ENCODE measurements around the gene LDLRAD4.

LDLRAD4 gene

GRCh38 chr18:13570856-13571495 is 352.4 kb downstream of the LDLRAD4 start:
- no peak for TF ChIP-seq CTCF (conservative IDR thresholded peaks at IDR 0.05; ENCODE audit: low read depth, low read length)
- no peak overlapping the region for H3K4me3 ChIP-seq (ENCODE audit: low read length)
- DNase-seq (ENCODE audit: low read depth): no peak

DNA sequence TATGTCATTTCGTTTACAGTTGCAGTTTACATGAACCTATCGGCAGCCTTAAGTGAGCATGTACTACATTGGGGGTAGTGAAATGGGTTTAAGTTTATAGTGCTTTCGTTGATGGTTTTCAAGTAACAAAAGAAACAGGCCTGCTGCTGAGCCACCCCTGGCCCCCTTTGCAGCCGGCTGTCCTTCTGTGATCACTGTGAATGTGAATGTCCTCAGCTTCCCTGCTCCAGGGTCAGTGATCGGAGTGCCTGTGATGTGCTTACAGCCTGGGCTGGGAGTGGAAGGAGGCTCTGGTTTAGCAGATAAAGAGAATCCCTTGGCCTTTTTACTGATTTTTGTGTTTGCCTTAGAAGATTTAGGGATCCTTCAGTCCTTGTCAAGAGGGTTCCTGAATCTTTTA is 353.6 kb downstream of the LDLRAD4 start:
- no peak overlapping the region for H3K4me3 ChIP-seq (ENCODE audit: low read length)
- no peak for DNase-seq (ENCODE audit: low read depth)
- TF ChIP-seq CTCF (conservative IDR thresholded peaks at IDR 0.05; ENCODE audit: low read depth, low read length): no peak

GRCh38 chr18:13572721-13573120 is 354.2 kb downstream of the LDLRAD4 start:
- H3K4me3 ChIP-seq (ENCODE audit: low read length): no peak overlapping the region
- TF ChIP-seq CTCF (conservative IDR thresholded peaks at IDR 0.05; ENCODE audit: low read depth, low read length): no peak

GRCh38 chr18:13573750-13574149 is 355.2 kb downstream of the LDLRAD4 start:
- no peak overlapping the region for H3K4me3 ChIP-seq (ENCODE audit: low read length)
- TF ChIP-seq CTCF (conservative IDR thresholded peaks at IDR 0.05; ENCODE audit: low read depth, low read length): no peak
- DNase-seq (ENCODE audit: low read depth): no peak

More at GRCh38 chr18:13572721-13573120, 354.2 kb downstream of the LDLRAD4 start:
- DNase-seq (ENCODE audit: low read depth): no peak

- H3K4me3 ChIP-seq (ENCODE audit: low read length): no peak overlapping the region
- DNase-seq (ENCODE audit: low read depth): no peak
- no peak for TF ChIP-seq CTCF (conservative IDR thresholded peaks at IDR 0.05; ENCODE audit: low read depth, low read length)
Measured at GRCh38 chr18:13574355-13574754, 355.8 kb downstream of the LDLRAD4 start.

- no peak overlapping the region for H3K4me3 ChIP-seq (ENCODE audit: low read length)
- TF ChIP-seq CTCF (conservative IDR thresholded peaks at IDR 0.05; ENCODE audit: low read depth, low read length): no peak
- no peak for DNase-seq (ENCODE audit: low read depth)
Measured at GRCh38 chr18:13574761-13575160, 356.2 kb downstream of the LDLRAD4 start.

GRCh38 chr18:13576598-13576997 is 358.0 kb downstream of the LDLRAD4 start:
- TF ChIP-seq CTCF (conservative IDR thresholded peaks at IDR 0.05; ENCODE audit: low read depth, low read length): no peak
- DNase-seq (ENCODE audit: low read depth): no peak
- no peak overlapping the region for H3K4me3 ChIP-seq (ENCODE audit: low read length)

Measured in retinal pigment epithelial cell (primary cell).